Progenitor cell of endocrine pancreas (in vitro differentiated cells): Measurements from ENCODE around the gene SPATA25. TPM values are rescaled to one million over a fixed set of nuclear protein-coding genes. Genes with fewer than 3 reads are reported as not detected.

Experiments used
- DNase-seq: peaks from one replicate; pipeline ENCODE4 v3.0.0; 2021; ENCODE audit warnings: low spot score; ENCODE audit not compliant: unreplicated experiment
- H3K27ac Mint-ChIP-seq: 2 replicates; pipeline ENCODE4 v1.8.0; 2021; ENCODE audit warnings: mild to moderate bottlenecking, moderate library complexity, mixed read lengths
- H3K27me3 Mint-ChIP-seq: 2 replicates; pipeline ENCODE4 v1.8.0; 2021; ENCODE audit warnings: mixed read lengths
- H3K36me3 Mint-ChIP-seq: 2 replicates; pipeline ENCODE4 v1.8.0; 2022; ENCODE audit warnings: mixed read lengths; ENCODE audit not compliant: insufficient read depth
- H3K4me1 Mint-ChIP-seq: 2 replicates; pipeline ENCODE4 v1.8.0; 2021; ENCODE audit warnings: low read depth, mixed read lengths
- H3K4me3 Mint-ChIP-seq: 2 replicates; pipeline ENCODE4 v1.8.0; 2021; ENCODE audit warnings: low read depth, mild to moderate bottlenecking, moderate library complexity, mixed read lengths
- H3K9me3 Mint-ChIP-seq: 2 replicates; pipeline ENCODE4 v1.8.0; 2021; ENCODE audit warnings: low read depth, mixed read lengths
- CTCF ChIP-seq: fragments of 200-600 bp; sonication (generic); IDR thresholded peaks from one replicate; pipeline ENCODE4 v1.5.0; 2021; ENCODE audit warnings: antibody characterized with exemption, mild to moderate bottlenecking; ENCODE audit not compliant: unreplicated experiment
- total RNA-seq: library from RNA; stranded (reverse); gene quantifications from 2 replicates; pipeline ENCODE4 v1.2.1, GENCODE V29; 2021

SPATA25 gene
- total RNA-seq, 1 donor from 2014 or later, result 3.6 TPM

- no peak overlapping the region for H3K4me3 Mint-ChIP-seq
- H3K27me3 Mint-ChIP-seq, result peaks cover 13% of the 10 kb centered on the region
- H3K9me3 Mint-ChIP-seq, result no peaks in the 10 kb centered on the region
- no peaks in the 10 kb centered on the region for H3K36me3 Mint-ChIP-seq
- no peak overlapping the region for H3K27ac Mint-ChIP-seq
- no peak for DNase-seq
- TF ChIP-seq CTCF, result no peak
- peaks cover 5% of the 10 kb centered on the region for H3K4me1 Mint-ChIP-seq
Observed at GRCh38 chr20:45924391-45925261, 37.2 kb upstream of the SPATA25 start.

- no peak for TF ChIP-seq CTCF
- Mint-ChIP-seq H3K4me1 (no peaks in the 10 kb centered on the region), H3K36me3 (no peaks in the 10 kb centered on the region), H3K9me3 (no peaks in the 10 kb centered on the region), H3K27me3 (peaks cover 13% of the 10 kb centered on the region), H3K27ac (no peak overlapping the region), H3K4me3 (no peak overlapping the region)
- no peak for DNase-seq
Observed at GRCh38 chr20:45921337-45922189, 34.1 kb upstream of the SPATA25 start.

- H3K27ac Mint-ChIP-seq, result no peak overlapping the region
- peaks cover 13% of the 10 kb centered on the region for H3K27me3 Mint-ChIP-seq
- no peak for DNase-seq
- H3K9me3 Mint-ChIP-seq, result no peaks in the 10 kb centered on the region
- no peaks in the 10 kb centered on the region for H3K36me3 Mint-ChIP-seq
- no peaks in the 10 kb centered on the region for H3K4me1 Mint-ChIP-seq
- no peak overlapping the region for H3K4me3 Mint-ChIP-seq
- TF ChIP-seq CTCF, result no peak
Observed at GRCh38 chr20:45920462-45921336, 33.3 kb upstream of the SPATA25 start.

DNA sequence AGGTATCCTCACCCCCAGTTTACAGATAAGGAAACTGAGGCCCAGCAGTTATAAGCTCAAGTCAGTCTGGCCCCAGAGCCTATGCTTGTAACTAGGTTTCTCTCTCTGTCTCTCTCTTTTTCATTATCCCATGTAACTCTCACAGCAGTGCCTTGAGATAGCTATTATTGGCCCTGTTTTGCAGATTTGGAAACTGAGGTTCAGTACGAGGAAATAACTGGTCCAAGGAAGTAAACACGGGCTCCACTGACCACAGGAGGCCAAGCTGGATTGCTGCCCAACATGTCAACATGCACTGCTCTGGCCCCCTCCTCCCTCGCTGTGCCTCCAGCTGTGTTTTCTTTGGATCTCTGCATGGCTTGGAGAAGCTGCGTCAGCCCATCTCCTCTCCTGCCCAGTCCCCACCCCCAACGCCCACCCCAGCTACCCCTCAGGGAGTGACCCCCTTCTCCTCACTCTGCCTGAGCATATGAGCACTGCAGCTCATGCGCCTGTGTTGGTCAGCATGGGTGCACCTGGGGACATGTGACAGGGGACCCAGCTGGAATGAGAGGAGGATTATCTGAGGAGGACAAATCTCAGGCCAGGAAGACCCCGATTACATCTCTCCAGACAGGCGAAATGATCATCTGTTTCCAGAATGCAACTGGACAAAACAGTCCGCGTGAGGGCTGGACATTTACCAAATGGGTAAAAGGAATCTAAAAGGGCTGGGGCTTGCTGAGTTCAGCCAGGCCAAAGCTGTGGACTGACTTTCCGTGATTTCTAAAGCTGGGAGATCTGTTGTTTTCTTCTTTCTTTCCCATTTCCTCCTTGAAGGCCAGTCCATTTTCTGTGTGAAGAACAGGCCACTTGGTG is 32.3 kb upstream of the SPATA25 start:
- no peak for DNase-seq
- Mint-ChIP-seq H3K4me3 (no peak overlapping the region), H3K27ac (no peak overlapping the region), H3K36me3 (no peaks in the 10 kb centered on the region), H3K4me1 (no peaks in the 10 kb centered on the region), H3K27me3 (peaks cover 13% of the 10 kb centered on the region), H3K9me3 (no peaks in the 10 kb centered on the region)
- no peak for TF ChIP-seq CTCF
